MCF 10A (cell line): ENCODE results near the gene GPBP1. TPM values are rescaled to one million over a fixed set of nuclear protein-coding genes. Genes with fewer than 3 reads are reported as not detected.
"Not testable (repeated sequence)": the region's sequence is repeated elsewhere in the genome, so short reads cannot be mapped to it uniquely, and the experiment has no call there.

Experiments used
- BruUV-seq: library from RNA; stranded (reverse); fragments of 400-500 nt; replicated peaks from 2 replicates; lab custom pipeline; 2021; lab: Mats Ljungman, UMichigan
- CTCF ChIA-PET: fragments of 300-600 bp; sonication (Branson Sonifier 250); formaldehyde crosslinking; extraction: SDS; loops from one replicate; lab custom pipeline; 2021; ENCODE audit warnings: antibody characterized with exemption, inconsistent platforms; lab: Yijun Ruan, JAX
- POLR2A ChIA-PET: fragments of 300-600, 350-650 bp; sonication (Branson Sonifier 250); formaldehyde crosslinking; extraction: SDS; loops from one replicate; lab custom pipeline; 2020; ENCODE audit warnings: antibody characterized with exemption, inconsistent platforms; lab: Yijun Ruan, JAX
- DNase-seq: peaks from one replicate; pipeline ENCODE4 v3.0.0-alpha.2; 2018; ENCODE audit not compliant: unreplicated experiment
- H3K27ac Mint-ChIP-seq: one replicate; pipeline ENCODE4 v1.8.0; 2022; ENCODE audit warnings: mild to moderate bottlenecking, low read depth, mixed read lengths; ENCODE audit not compliant: unreplicated experiment
- H3K27me3 Mint-ChIP-seq: one replicate; pipeline ENCODE4 v1.8.0; 2022; ENCODE audit warnings: mixed read lengths; ENCODE audit not compliant: insufficient read depth, unreplicated experiment
- H3K36me3 Mint-ChIP-seq: one replicate; pipeline ENCODE4 v1.8.0; 2022; ENCODE audit warnings: mild to moderate bottlenecking, moderate library complexity, mixed read lengths; ENCODE audit not compliant: insufficient read depth, unreplicated experiment
- H3K4me1 Mint-ChIP-seq: one replicate; pipeline ENCODE4 v1.8.0; 2022; ENCODE audit warnings: mixed read lengths; ENCODE audit not compliant: insufficient read depth, unreplicated experiment
- H3K4me3 Mint-ChIP-seq: one replicate; pipeline ENCODE4 v1.8.0; 2022; ENCODE audit warnings: mild to moderate bottlenecking, moderate library complexity, mixed read lengths; ENCODE audit not compliant: unreplicated experiment
- H3K9me3 Mint-ChIP-seq: one replicate; pipeline ENCODE4 v1.8.0; 2022; ENCODE audit warnings: mixed read lengths; ENCODE audit not compliant: unreplicated experiment
- CTCF ChIP-seq: fragments of 200-600 bp; IDR thresholded peaks from one replicate; pipeline ENCODE4 v1.8.0; 2022; ENCODE audit warnings: antibody characterized with exemption, mild to moderate bottlenecking; ENCODE audit not compliant: unreplicated experiment
- intact Hi-C: fragments of 100-400 bp; cut with micrococcal nuclease; formaldehyde crosslinking; loops from 2 replicates; pipeline ENCODE4 v1.14.1; 2022
- total RNA-seq: library from RNA; stranded (reverse); gene quantifications from 2 replicates; pipeline ENCODE4 v1.2.3, GENCODE V29; 2022

The GPBP1 gene
- total RNA-seq, 1 experiment from 2014 or later, result 63.6 TPM

- TSS peak; percentile 30 for BruUV-seq
- ChIA-PET POLR2A (interaction anchor here (0.7 to 3.9 kb wide), 12 partner anchors 12 to 1181 kb away, joined by 3 to 43 read pairs (median 3); partner anchors contain the start of genes IL6ST and SETD9), CTCF (interaction anchor here (0.7 to 1.6 kb wide), 6 partner anchors 8 to 265 kb away, joined by 3 to 11 read pairs (median 3); no protein-coding TSS in a partner anchor)
- peak overlapping the region; percentile 97 for H3K4me3 Mint-ChIP-seq
- H3K9me3 Mint-ChIP-seq, result no peaks in the 10 kb centered on the region
- peaks cover 68% of the 10 kb centered on the region for H3K36me3 Mint-ChIP-seq
- peaks cover 26% of the 10 kb centered on the region for H3K4me1 Mint-ChIP-seq
- intact Hi-C loops, result no loop called here
- peak overlapping the region; percentile 99 for H3K27ac Mint-ChIP-seq
- TF ChIP-seq CTCF, result no peak
- peak; percentile 46 for DNase-seq
- H3K27me3 Mint-ChIP-seq, result no peaks in the 10 kb centered on the region
Observed at GRCh38 chr5:57175551-57176309, 1.9 kb downstream of the GPBP1 start.

DNA sequence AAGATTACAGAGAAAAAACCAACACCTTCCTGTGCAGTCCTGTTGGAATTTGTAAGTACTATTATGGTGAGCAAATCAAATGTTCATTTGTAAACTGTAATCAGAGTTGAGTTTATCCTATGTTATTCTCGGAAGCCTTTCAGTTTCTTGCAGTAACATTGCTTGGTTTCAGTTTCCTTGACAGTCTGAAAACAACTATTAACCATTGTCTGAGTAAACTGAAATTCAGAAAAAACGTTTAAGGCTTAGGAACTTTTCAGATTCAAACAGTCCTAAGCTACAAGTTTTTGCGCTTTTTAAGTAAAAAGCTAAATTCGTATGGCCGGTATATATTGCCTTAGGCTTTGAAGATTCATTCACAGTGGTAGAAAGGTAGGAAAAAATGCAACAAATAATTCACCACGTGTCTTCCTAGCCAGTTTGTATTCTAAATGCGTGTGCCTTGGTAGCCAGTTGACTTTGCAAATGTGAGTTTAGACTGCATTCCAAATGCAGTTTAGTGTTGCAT is 2.5 kb downstream of the GPBP1 start:
- H3K4me3 Mint-ChIP-seq, result peak overlapping the region; percentile 97
- ChIA-PET CTCF (interaction anchor here (0.6 to 1.5 kb wide), 5 partner anchors 43 to 266 kb away, joined by 3 to 11 read pairs (median 3); no protein-coding TSS in a partner anchor), POLR2A (interaction anchor here (0.9 to 3.9 kb wide), 10 partner anchors 11 to 1944 kb away, joined by 3 to 43 read pairs (median 5); partner anchors contain the start of gene SETD9)
- H3K4me1 Mint-ChIP-seq, result peaks cover 26% of the 10 kb centered on the region
- H3K27me3 Mint-ChIP-seq, result no peaks in the 10 kb centered on the region
- TF ChIP-seq CTCF, result no peak
- intact Hi-C loops, result no loop called here
- no TSS peak for BruUV-seq
- peak overlapping the region; percentile 99 for H3K27ac Mint-ChIP-seq
- H3K36me3 Mint-ChIP-seq, result peaks cover 74% of the 10 kb centered on the region
- peak; percentile 36 for DNase-seq
- no peaks in the 10 kb centered on the region for H3K9me3 Mint-ChIP-seq

- Mint-ChIP-seq H3K4me1 (peaks cover 18% of the 10 kb centered on the region), H3K4me3 (peak overlapping the region; percentile 97), H3K9me3 (no peaks in the 10 kb centered on the region), H3K36me3 (peaks cover 74% of the 10 kb centered on the region), H3K27ac (no peak overlapping the region), H3K27me3 (no peaks in the 10 kb centered on the region)
- no peak for DNase-seq
- CTCF ChIA-PET, result interaction anchor here (0.6 kb wide), 1 partner anchor 1650 kb away, joined by 5 read pairs; no protein-coding TSS in a partner anchor
- no TSS peak for BruUV-seq
- POLR2A ChIA-PET, result interaction anchor here (1.0 to 3.9 kb wide), 7 partner anchors 10 to 1945 kb away, joined by 3 to 43 read pairs (median 7); partner anchors contain the start of gene SETD9
- TF ChIP-seq CTCF, result no peak
- intact Hi-C loops, result no loop called here
Observed at GRCh38 chr5:57177479-57178156, 3.8 kb downstream of the GPBP1 start.

DNA sequence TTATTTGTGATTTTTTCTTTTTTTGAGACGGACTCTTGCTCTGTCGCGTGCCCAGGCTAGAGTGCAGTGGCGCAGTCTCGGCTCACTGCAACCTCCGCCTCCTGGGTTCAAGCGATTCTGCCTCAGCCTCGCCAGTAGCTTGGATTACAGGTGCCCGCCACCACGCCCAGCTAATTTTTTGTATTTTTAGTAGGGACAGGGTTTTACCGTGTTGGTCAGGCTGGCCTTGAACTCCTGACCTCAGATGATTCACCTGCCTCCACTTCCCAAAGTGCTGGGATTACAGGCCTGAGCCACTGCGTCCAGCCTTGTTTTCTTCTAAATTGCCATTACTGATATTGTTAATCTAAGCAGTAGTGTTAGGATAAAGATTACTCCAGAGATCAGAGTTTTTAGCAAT is 4.4 kb downstream of the GPBP1 start:
- POLR2A ChIA-PET, result interaction anchor here (1.0 to 3.9 kb wide), 4 partner anchors 9 to 37 kb away, joined by 3 to 43 read pairs (median 11); no protein-coding TSS in a partner anchor
- CTCF ChIA-PET, DNase-seq, intact Hi-C loops, BruUV-seq, H3K27me3 Mint-ChIP-seq, H3K9me3 Mint-ChIP-seq: not testable (repeated sequence)
- Mint-ChIP-seq H3K4me1 (peaks cover 18% of the 10 kb centered on the region), H3K36me3 (peaks cover 75% of the 10 kb centered on the region), H3K27ac (peak overlapping the region; percentile 37), H3K4me3 (peak overlapping the region; percentile 97)
